T-helper 2 cell treated with Interferon-gamma antibody and Interleukin-4, amounts not matched to agents 5 μg/mL and 100 μg/mL, for 36 hours (primary cell): ENCODE measurements around the gene THOC5.
"Not testable (repeated sequence)": the region's sequence is repeated elsewhere in the genome, so short reads cannot be mapped to it uniquely, and the experiment has no call there.

Experiments
- DNase-seq: peaks from one replicate; pipeline ENCODE4 v3.0.0; 2021; ENCODE audit warnings: low spot score
- H3K27ac Mint-ChIP-seq: one replicate; pipeline ENCODE4 v1.8.0; 2021; ENCODE audit warnings: mild to moderate bottlenecking, mixed read lengths
- H3K27me3 Mint-ChIP-seq: one replicate; pipeline ENCODE4 v1.8.0; 2021; ENCODE audit warnings: low read depth, mixed read lengths
- H3K36me3 Mint-ChIP-seq: one replicate; pipeline ENCODE4 v1.8.0; 2021; ENCODE audit warnings: low read depth, mixed read lengths
- H3K4me1 Mint-ChIP-seq: one replicate; pipeline ENCODE4 v1.8.0; 2021; ENCODE audit warnings: low read depth, mixed read lengths
- H3K4me3 Mint-ChIP-seq: one replicate; pipeline ENCODE4 v1.8.0; 2022; ENCODE audit warnings: mild to moderate bottlenecking, moderate library complexity, mixed read lengths
- H3K9me3 Mint-ChIP-seq: one replicate; pipeline ENCODE4 v1.8.0; 2021; ENCODE audit warnings: mixed read lengths

The THOC5 gene

DNA sequence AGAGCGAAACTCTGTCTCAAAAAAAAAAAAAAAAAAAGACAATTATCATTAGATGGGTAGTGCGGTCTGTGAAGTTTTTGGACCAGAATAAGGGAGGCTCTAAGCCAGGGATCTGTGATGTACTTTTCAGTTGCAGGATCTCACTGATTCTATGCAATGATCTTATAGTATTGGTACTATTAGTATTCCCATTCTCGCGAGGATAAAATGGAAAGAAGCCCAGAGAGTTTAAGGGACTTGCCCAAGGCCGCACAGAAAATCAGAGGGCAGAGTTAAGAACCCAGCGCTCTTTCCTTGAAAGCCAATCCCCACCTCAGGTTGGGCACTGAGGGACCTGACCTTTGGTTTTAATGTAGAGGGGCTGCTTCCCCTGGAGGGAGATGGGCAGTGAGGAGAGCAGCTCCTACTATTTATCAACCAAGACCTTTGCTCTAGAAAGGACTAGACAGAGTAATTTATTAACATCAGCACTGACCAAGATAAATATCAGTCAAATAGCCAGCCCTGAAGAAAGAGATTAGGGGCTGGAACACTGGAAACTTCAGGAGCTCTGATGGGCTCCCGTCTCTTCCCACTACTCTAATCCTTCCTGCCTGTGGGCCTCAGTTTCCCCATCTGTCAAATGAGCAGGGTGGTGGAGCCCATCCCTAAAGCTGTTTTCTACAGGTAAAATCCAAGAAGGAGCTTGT is 21.3 kb upstream of the THOC5 start:
- Mint-ChIP-seq H3K27me3 (no peaks in the 10 kb centered on the region), H3K27ac (no peak overlapping the region)

DNA sequence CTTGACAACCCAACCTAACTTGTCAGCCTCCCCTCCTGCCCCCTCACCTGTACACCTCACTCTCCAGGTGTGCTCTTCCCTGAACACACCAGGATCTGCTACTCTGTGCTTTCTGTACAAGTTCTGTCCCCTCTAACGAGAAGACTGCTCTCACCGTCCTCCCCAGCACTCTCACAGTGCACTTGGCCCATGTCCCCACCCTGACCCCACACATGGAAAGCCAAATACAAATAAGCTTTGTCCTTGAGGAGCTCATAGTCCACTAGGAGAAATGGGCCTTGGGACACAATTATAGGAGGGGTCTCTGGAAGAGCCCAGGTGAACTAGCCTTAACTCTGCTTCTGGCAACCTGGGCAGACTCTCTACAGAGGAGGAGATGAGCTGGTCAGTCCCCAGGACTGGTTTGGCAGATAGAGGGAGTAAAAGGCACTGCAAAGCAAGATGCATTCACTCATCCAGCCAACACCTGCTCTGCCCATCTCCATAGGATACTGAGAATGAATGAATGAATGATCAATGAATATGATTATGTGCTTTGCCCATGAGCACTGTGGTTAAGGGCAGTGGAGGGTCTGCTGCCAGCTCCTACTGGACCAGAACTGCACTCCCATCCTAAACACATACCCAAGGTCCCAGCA is 17.5 kb upstream of the THOC5 start:
- Mint-ChIP-seq H3K9me3 (no peaks in the 10 kb centered on the region), H3K36me3 (peaks cover 4% of the 10 kb centered on the region), H3K27ac (no peak overlapping the region), H3K27me3 (no peaks in the 10 kb centered on the region), H3K4me3 (no peak overlapping the region), H3K4me1 (no peaks in the 10 kb centered on the region)
- DNase-seq = no peak

More for the DNA sequence above, 21.3 kb upstream of the THOC5 start:
- Mint-ChIP-seq H3K4me3 (no peak overlapping the region), H3K4me1 (peaks cover 2% of the 10 kb centered on the region), H3K36me3 (no peaks in the 10 kb centered on the region), H3K9me3 (no peaks in the 10 kb centered on the region)
- DNase-seq = no peak

- no peak for DNase-seq
- H3K4me1 Mint-ChIP-seq = no peaks in the 10 kb centered on the region
- no peak overlapping the region for H3K27ac Mint-ChIP-seq
- H3K9me3 Mint-ChIP-seq = no peaks in the 10 kb centered on the region
- no peaks in the 10 kb centered on the region for H3K27me3 Mint-ChIP-seq
- no peak overlapping the region for H3K4me3 Mint-ChIP-seq
- H3K36me3 Mint-ChIP-seq = peaks cover 6% of the 10 kb centered on the region
These were observed 16.9 kb upstream of the THOC5 start for GRCh38 chr22:29570456-29570855.

GRCh38 chr22:29569011-29569678 is 15.6 kb upstream of the THOC5 start:
- peaks cover 7% of the 10 kb centered on the region for H3K36me3 Mint-ChIP-seq
- H3K9me3 Mint-ChIP-seq = no peaks in the 10 kb centered on the region
- H3K4me3 Mint-ChIP-seq = no peak overlapping the region
- no peaks in the 10 kb centered on the region for H3K4me1 Mint-ChIP-seq
- DNase-seq = no peak
- no peak overlapping the region for H3K27ac Mint-ChIP-seq
- H3K27me3 Mint-ChIP-seq = no peaks in the 10 kb centered on the region

DNA sequence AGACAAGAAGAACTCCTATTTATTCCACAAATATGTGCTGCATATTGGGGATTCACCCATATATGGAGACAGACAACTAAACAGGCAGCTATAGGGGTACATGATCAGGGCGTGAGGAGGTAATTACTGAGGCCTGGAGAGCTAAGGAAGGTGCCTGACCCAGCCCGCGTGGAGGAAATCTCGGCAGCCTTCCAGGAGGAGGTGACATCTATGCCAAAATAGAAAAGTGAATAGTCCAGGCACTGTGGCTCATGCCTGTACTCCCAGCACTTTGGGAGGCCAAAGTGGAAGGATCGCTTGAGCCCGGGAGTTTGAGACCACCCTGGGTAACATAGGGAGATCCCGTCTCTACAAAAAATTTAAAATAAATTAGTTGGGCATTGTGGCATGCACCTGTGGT is 13.8 kb upstream of the THOC5 start:
- no peak overlapping the region for H3K4me3 Mint-ChIP-seq
- H3K27me3 Mint-ChIP-seq = no peaks in the 10 kb centered on the region

DNA sequence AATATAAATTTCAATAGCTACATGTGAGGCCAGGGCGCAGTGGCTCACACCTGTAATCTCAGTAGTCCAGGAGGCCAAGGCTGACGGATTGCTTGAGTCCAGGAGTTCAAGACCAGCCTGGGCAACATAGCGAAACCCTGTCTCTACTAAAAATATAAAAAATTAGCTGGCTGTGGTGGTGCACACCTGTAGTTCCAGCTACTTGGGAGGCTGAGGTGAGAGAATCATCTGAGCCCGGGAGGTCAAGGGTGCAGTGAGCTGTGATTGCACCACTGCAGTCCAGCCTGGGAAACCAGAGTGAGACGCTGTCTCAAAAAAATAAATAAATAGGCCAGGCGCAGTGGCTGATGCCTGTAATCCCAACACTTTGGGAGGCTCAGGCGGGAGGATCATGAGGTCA is 13.0 kb upstream of the THOC5 start:
- H3K9me3 Mint-ChIP-seq, DNase-seq, H3K4me1 Mint-ChIP-seq, H3K4me3 Mint-ChIP-seq, H3K27ac Mint-ChIP-seq, H3K27me3 Mint-ChIP-seq: not testable (repeated sequence)
- peaks cover 10% of the 10 kb centered on the region for H3K36me3 Mint-ChIP-seq

More for the DNA sequence above, 13.8 kb upstream of the THOC5 start:
- no peak for DNase-seq
- Mint-ChIP-seq H3K9me3 (no peaks in the 10 kb centered on the region), H3K27ac (no peak overlapping the region), H3K36me3 (peaks cover 10% of the 10 kb centered on the region), H3K4me1 (no peaks in the 10 kb centered on the region)

GRCh38 chr22:29563652-29564460 is 10.3 kb upstream of the THOC5 start:
- DNase-seq = no peak
- no peaks in the 10 kb centered on the region for H3K27me3 Mint-ChIP-seq
- H3K9me3 Mint-ChIP-seq = no peaks in the 10 kb centered on the region
- peaks cover 16% of the 10 kb centered on the region for H3K36me3 Mint-ChIP-seq
- no peak overlapping the region for H3K4me3 Mint-ChIP-seq
- H3K4me1 Mint-ChIP-seq = no peaks in the 10 kb centered on the region
- H3K27ac Mint-ChIP-seq = no peak overlapping the region

DNA sequence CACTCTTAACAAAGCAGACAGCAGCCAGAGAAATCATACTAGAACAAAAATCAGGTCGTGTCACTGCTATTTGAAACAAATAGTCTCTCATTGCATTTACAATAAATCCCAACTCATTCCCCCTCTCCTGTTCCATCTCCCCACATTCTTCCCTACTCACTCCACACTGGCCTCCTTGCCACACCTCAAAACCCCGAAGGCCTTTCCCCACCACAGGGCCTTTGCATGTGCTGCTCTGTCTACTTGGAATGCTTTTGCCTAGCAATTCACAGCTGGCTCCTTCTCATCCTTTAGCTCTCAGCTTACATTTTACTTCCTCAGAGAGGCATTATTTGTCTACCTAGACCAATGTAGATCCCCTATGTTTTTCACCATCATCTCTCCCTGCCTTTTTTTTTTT is 6.3 kb upstream of the THOC5 start:
- no peak overlapping the region for H3K27ac Mint-ChIP-seq
- no peak overlapping the region for H3K4me3 Mint-ChIP-seq
- H3K4me1 Mint-ChIP-seq = no peaks in the 10 kb centered on the region
- no peaks in the 10 kb centered on the region for H3K27me3 Mint-ChIP-seq
- H3K36me3 Mint-ChIP-seq = peaks cover 22% of the 10 kb centered on the region
- no peak for DNase-seq
- no peaks in the 10 kb centered on the region for H3K9me3 Mint-ChIP-seq

GRCh38 chr22:29559030-29559429 is 5.5 kb upstream of the THOC5 start:
- Mint-ChIP-seq H3K4me1 (no peaks in the 10 kb centered on the region), H3K36me3 (peaks cover 21% of the 10 kb centered on the region), H3K27ac (no peak overlapping the region), H3K27me3 (no peaks in the 10 kb centered on the region), H3K4me3 (no peak overlapping the region), H3K9me3 (no peaks in the 10 kb centered on the region)
- no peak for DNase-seq

DNA sequence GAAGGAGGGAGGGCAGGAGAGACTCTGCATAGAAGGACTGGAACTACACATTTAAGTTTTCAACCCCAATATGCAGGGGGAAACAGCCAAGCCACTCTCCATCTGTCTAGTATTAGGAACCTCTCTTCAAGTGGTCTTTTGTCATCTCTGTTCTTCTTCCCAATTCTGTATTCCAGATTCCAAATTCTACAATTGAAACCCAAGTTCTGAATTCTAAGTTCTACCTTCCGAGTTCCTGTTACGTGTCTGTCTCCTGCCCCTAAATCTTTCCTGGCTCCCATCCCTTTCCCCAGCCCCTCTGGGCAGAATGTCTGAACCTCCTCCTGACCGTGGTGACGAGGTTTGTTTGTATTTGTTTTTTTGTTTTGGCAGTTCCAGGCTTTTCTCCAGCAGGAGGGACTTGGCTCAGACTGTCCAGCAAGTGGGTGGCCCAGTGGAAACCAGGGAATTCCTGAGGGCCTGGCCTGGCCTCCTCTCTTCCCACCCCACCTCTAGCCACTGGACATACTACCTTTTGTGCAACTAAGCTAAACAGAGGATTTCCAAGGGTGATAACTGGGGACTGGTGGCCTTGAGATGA is 1.6 kb upstream of the THOC5 start:
- Mint-ChIP-seq H3K27ac (peak overlapping the region; percentile 76), H3K9me3 (no peaks in the 10 kb centered on the region), H3K4me3 (peak overlapping the region; percentile 9), H3K27me3 (no peaks in the 10 kb centered on the region), H3K36me3 (peaks cover 24% of the 10 kb centered on the region), H3K4me1 (peaks cover 5% of the 10 kb centered on the region)
- DNase-seq = no peak

DNA sequence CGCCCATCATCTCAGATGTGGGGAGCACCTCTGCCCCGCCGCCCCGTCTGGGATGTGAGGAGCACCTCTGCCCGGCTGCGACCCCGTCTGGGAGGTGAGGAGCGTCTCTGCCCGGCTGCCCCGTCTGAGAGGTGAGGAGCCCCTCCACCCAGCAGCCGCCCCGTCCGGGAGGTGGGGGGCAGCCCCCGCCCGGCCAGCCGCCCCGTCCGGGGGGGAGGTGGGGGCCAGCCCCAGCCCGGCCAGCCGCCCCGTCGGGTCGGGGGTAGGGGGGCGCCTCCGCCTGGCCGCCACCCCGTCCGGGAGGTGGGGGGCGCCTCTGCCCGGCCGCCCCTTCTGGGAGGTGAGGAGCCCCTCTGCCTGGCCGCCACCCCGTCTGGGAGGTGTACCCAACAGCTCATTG is 1.2 kb downstream of the THOC5 start:
- peaks cover 30% of the 10 kb centered on the region for H3K36me3 Mint-ChIP-seq
- H3K4me3 Mint-ChIP-seq = peak overlapping the region; percentile 97
- not testable (repeated sequence) for H3K9me3 Mint-ChIP-seq, DNase-seq, H3K4me1 Mint-ChIP-seq, H3K27me3 Mint-ChIP-seq
- H3K27ac Mint-ChIP-seq = peak overlapping the region; percentile 93

GRCh38 chr22:29550005-29550404 is 3.6 kb downstream of the THOC5 start:
- Mint-ChIP-seq H3K27me3 (no peaks in the 10 kb centered on the region), H3K36me3 (peaks cover 37% of the 10 kb centered on the region), H3K4me3 (no peak overlapping the region), H3K27ac (no peak overlapping the region), H3K9me3 (no peaks in the 10 kb centered on the region), H3K4me1 (peaks cover 8% of the 10 kb centered on the region)
- DNase-seq = no peak

DNA sequence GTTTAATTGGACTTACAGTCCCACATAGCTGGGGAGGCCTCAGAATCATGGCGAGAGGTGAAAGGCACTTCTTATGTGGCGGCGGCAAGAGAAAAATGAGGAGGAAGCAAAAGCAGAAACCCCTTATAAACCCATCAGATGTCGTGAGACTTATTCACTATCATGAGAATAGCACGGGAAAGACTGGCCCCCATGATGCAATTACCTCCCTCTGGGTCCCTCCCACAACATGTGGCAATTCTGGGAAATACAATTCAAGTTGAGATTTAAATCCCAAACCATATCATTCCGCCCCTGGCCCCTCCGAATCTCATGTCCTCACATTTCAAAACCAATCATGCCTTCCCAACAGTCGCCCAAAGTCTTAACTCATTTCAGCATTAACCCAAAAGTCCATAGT is 8.5 kb downstream of the THOC5 start:
- H3K9me3 Mint-ChIP-seq, H3K27ac Mint-ChIP-seq, DNase-seq, H3K4me3 Mint-ChIP-seq, H3K4me1 Mint-ChIP-seq, H3K27me3 Mint-ChIP-seq: not testable (repeated sequence)
- peaks cover 60% of the 10 kb centered on the region for H3K36me3 Mint-ChIP-seq
